Left lung (tissue), 10 donors: Measurements from ENCODE around the gene NID1. TPM values are rescaled to one million over a fixed set of nuclear protein-coding genes. Genes with fewer than 3 reads are reported as not detected.

Experiments used
- ATAC-seq: fragments of 200-7000 bp; cut with Tn5 transposase; one replicate; pipeline ENCODE4 v1.9.1; 2020; ENCODE audit warnings: moderate library complexity
- DNase-seq, 4 donors: peaks; one replicate each; pipeline ENCODE4 v3.0.0-alpha.2; 2013 to 2020
- H3K27ac ChIP-seq, 2 donors: fragments of 200-600 bp; sonication (generic) in 1 of 2; one replicate each; pipeline versions ENCODE4 v1.5.0 to v1.8.0; 2020 to 2021
- H3K27me3 ChIP-seq, 2 donors: fragments of 200-600 bp; sonication (generic) in 1 of 2; one replicate each; pipeline versions ENCODE4 v1.5.0 to v1.8.0; 2020 to 2021
- H3K36me3 ChIP-seq, 2 donors: fragments of 200-600 bp; sonication (generic) in 1 of 2; one replicate each; pipeline versions ENCODE4 v1.5.0 to v1.8.0; 2020 to 2021
- H3K4me1 ChIP-seq, 2 donors: fragments of 200-600 bp; one replicate each; pipeline ENCODE4 v1.8.0; 2021
- H3K4me3 ChIP-seq, 2 donors: fragments of 200-600 bp; sonication (generic) in 1 of 2; one replicate each; pipeline versions ENCODE4 v1.5.0 to v1.8.0; 2020 to 2021; ENCODE audit warnings: mild to moderate bottlenecking in 1 of 2
- H3K9me3 ChIP-seq, 2 donors: fragments of 200-600 bp; sonication (generic) in 1 of 2; one replicate each; pipeline versions ENCODE4 v1.5.0 to v1.8.0; 2020 to 2021
- CTCF ChIP-seq, 2 donors: fragments of 200-600 bp; sonication (generic) in 1 of 2; IDR thresholded peaks; one replicate each; pipeline versions ENCODE4 v1.5.0 to v1.8.0; 2021; ENCODE audit warnings: antibody characterized with exemption in 2 of 2
- intact Hi-C, 2 donors: fragments of 100-400 bp; cut with DNase I; formaldehyde crosslinking; loops; one replicate each; pipeline versions ENCODE4 v1.11.2 to v1.14.2; 2022
- polyA plus RNA-seq, 6 donors: library from polyadenylated mRNA; unstranded; fragments of 120-200 nt; gene quantifications; one replicate each; pipeline ENCODE4 v1.2.1, GENCODE V29; 2013; ENCODE audit not compliant: insufficient read length in 6 of 6
- total RNA-seq, 2 donors: library from RNA; stranded (reverse); fragmentation: NEBNext Ultra II Directional; extraction: Animal tissue kit (Norgen Biotek cat#: 25700); gene quantifications; one replicate each; pipeline ENCODE4 v1.2.1, GENCODE V29; 2021
- donor health status: DM: no; HTN: yes; CAD: no.
- donor health status: DM: no; HTN: no; CAD: no.

The NID1 gene
- total and polyA plus RNA-seq, 8 donors: 55.4 to 233 (median 218) TPM

GRCh38 chr1:235992868-235993267 is 72.0 kb downstream of the NID1 start:
- Histone ChIP-seq H3K27ac (no peak overlapping the region), H3K4me1 (no peaks in the 10 kb centered on the region), H3K27me3 (no peaks in the 10 kb centered on the region), H3K36me3 (peaks cover 0 to 13% of the 10 kb centered on the region in 2 donors), H3K9me3 (peaks cover 0 to 6% of the 10 kb centered on the region in 2 donors), H3K4me3 (no peak overlapping the region)
- TF ChIP-seq CTCF (IDR thresholded peaks at IDR 0.05): no peak
- DNase-seq: no peak
- no peak for ATAC-seq
- intact Hi-C loops: no loop called here

GRCh38 chr1:235992346-235992745 is 72.5 kb downstream of the NID1 start:
- Histone ChIP-seq H3K9me3 (peaks cover 0 to 6% of the 10 kb centered on the region in 2 donors), H3K4me3 (no peak overlapping the region), H3K4me1 (no peaks in the 10 kb centered on the region), H3K27ac (no peak overlapping the region), H3K27me3 (no peaks in the 10 kb centered on the region), H3K36me3 (peaks cover 0 to 13% of the 10 kb centered on the region in 2 donors)
- intact Hi-C loops: no loop called here
- ATAC-seq (no peak), DNase-seq (no peak)
- no peak for TF ChIP-seq CTCF (IDR thresholded peaks at IDR 0.05)

- Histone ChIP-seq H3K4me1 (peaks cover 0 to 4% of the 10 kb centered on the region in 2 donors), H3K36me3 (peaks cover 0 to 13% of the 10 kb centered on the region in 2 donors), H3K4me3 (no peak overlapping the region), H3K9me3 (peaks cover 0 to 6% of the 10 kb centered on the region in 2 donors), H3K27ac (no peak overlapping the region), H3K27me3 (no peaks in the 10 kb centered on the region)
- no peak for TF ChIP-seq CTCF (IDR thresholded peaks at IDR 0.05)
- peak; percentile 23 for ATAC-seq
- intact Hi-C loops: no loop called here
- no peak for DNase-seq
These were observed 74.5 kb downstream of the NID1 start for GRCh38 chr1:235990330-235990795.

GRCh38 chr1:235989105-235989504 is 75.8 kb downstream of the NID1 start:
- DNase-seq: no peak
- H3K27ac ChIP-seq: no peak overlapping the region

GRCh38 chr1:235986869-235987268 is 78.0 kb downstream of the NID1 start:
- Histone ChIP-seq H3K9me3 (peaks cover 0 to 6% of the 10 kb centered on the region in 2 donors), H3K27ac (peak overlapping the region in 1 of 2 donors; percentile 13), H3K36me3 (peaks cover 0 to 13% of the 10 kb centered on the region in 2 donors), H3K27me3 (no peaks in the 10 kb centered on the region), H3K4me1 (peaks cover 4 to 10% of the 10 kb centered on the region in 2 donors), H3K4me3 (no peak overlapping the region)
- intact Hi-C loops: no loop called here
- DNase-seq (no peak), ATAC-seq (peak; percentile 51)
- TF ChIP-seq CTCF (IDR thresholded peaks at IDR 0.05): no peak

More at GRCh38 chr1:235989105-235989504, 75.8 kb downstream of the NID1 start:
- Histone ChIP-seq H3K9me3 (peaks cover 0 to 6% of the 10 kb centered on the region in 2 donors), H3K4me1 (peaks cover 0 to 10% of the 10 kb centered on the region in 2 donors), H3K4me3 (no peak overlapping the region), H3K36me3 (peaks cover 0 to 13% of the 10 kb centered on the region in 2 donors), H3K27me3 (no peaks in the 10 kb centered on the region)
- TF ChIP-seq CTCF (IDR thresholded peaks at IDR 0.05): no peak
- intact Hi-C loops: no loop called here
- ATAC-seq: no peak
